Adipose tissue (tissue), 3 donors: ENCODE data around the gene PRDM16. TPM values are rescaled to one million over a fixed set of nuclear protein-coding genes. Genes with fewer than 3 reads are reported as not detected.
"Not testable (repeated sequence)": the region's sequence is repeated elsewhere in the genome, so short reads cannot be mapped to it uniquely, and the experiment has no call there.

ENCODE experiments used
- H3K27ac ChIP-seq: one replicate; pipeline ENCODE4 v1.5.1; 2013; ENCODE audit warnings: low read depth, low read length
- WGBS, 3 donors: extraction: QIAGEN DNeasy Blood & Tissue Kit; methylation state at CpG; one replicate each; pipeline ENCODE4 v1.1.7; 2013; 5-methylcytosine and 5-hydroxymethylcytosine counted together
- polyA plus RNA-seq, 3 donors: library from polyadenylated mRNA; stranded (reverse); fragments of 200-250 nt; gene quantifications; one replicate each; pipeline ENCODE4 v1.2.3, GENCODE V29; 2013
- donor health status: healthy with polysubstance abuse.
- donor health status: Bipolar disorder and iron deficiency.
- donor health status: healthy.

Gene PRDM16
- polyA plus RNA-seq, 3 donors, result 1.6 to 3.6 (median 1.6) TPM

- 70 to 87% (median 75%) methylated on average over 22 of the region's 22 CpGs for WGBS, 3 donors
- no peak overlapping the region for H3K27ac ChIP-seq
These were observed 207.4 kb downstream of the PRDM16 start for GRCh38 chr1:3276341-3276800.

GRCh38 chr1:3277011-3277471 lies 208.0 kb downstream of the PRDM16 start:
- H3K27ac ChIP-seq, result no peak overlapping the region
- WGBS, 3 donors, result 86 to 90% (median 87%) methylated on average over 15 of the region's 15 CpGs

GRCh38 chr1:3277623-3278022 lies 208.6 kb downstream of the PRDM16 start:
- WGBS, 3 donors, result 89 to 91% (median 89%) methylated on average over 19 of the region's 19 CpGs
- no peak overlapping the region for H3K27ac ChIP-seq

- 89 to 91% (median 91%) methylated on average over 36 to 37 of the region's 37 CpGs for WGBS, 3 donors
- no peak overlapping the region for H3K27ac ChIP-seq
These were observed 209.6 kb downstream of the PRDM16 start for GRCh38 chr1:3278416-3279181.

GRCh38 chr1:3279182-3279470 lies 210.1 kb downstream of the PRDM16 start:
- H3K27ac ChIP-seq, result no peak overlapping the region
- WGBS, 3 donors, result 79 to 91% (median 82%) methylated on average over 18 to 19 of the region's 19 CpGs

- H3K27ac ChIP-seq, result no peak overlapping the region
- 92 to 94% (median 93%) methylated on average over 8 of the region's 8 CpGs for WGBS, 3 donors
These were observed 212.7 kb downstream of the PRDM16 start for GRCh38 chr1:3281735-3282134.

DNA sequence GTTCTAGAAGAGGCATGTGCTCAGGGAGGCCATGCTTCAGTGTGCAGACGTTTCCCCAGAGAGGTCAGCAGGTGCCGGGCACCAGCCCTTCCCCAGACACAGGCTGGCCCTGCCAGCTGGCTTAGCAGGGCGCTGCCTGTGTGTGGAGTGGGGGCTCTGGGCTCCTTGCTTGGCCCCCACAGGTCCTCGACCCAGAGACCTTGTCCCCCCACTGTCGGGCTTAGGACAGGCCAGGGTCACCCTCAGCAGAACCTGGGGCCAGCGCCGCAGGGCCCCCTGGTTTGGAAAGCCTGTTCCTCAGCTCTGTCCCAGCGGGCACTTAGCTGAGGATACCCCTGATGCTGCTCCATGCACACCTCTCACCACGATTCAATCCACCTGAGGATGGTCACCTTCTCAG lies 213.2 kb downstream of the PRDM16 start:
- H3K27ac ChIP-seq, result no peak overlapping the region
- 78 to 84% (median 80%) methylated on average over 9 of the region's 9 CpGs for WGBS, 3 donors

DNA sequence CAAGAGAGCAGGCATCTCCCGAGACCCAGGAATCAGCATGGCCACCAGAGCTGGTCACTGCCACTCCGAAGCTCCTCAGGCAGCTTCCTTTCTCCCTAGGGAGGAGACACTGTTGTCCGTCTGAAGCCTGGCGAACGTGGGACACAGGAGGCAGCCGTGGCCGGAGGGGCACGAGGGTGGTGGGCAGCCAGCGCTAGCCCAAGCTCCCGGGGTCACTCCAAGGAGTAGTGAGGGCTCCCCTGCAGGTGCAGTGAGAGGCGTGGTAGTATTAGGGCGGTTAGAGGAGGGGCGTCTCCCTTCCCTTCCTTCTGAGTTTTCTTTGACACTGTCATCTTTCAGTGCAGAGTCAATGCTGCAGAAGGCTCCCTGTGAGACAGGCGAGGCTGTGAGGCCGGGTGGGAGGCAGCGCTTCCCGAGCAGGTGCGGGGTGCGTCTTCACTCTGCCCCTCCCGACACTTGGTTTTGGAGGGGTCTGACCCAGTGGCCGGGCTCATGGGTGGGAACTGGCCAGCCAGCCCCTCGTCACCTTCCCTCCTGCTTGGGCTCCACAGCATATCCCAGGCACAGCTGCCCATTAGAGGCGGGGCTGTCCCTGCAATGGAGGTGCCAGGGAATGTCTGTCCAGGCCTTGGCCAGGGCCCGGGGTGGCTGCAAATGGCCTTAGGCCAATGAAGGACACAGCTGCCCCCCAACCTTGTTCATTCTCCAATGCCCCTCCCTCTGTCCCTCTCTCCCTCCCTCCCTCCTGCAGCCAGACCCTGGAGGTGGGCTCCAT lies 213.8 kb downstream of the PRDM16 start:
- 79 to 88% (median 81%) methylated on average over 23 to 24 of the region's 24 CpGs for WGBS, 3 donors
- H3K27ac ChIP-seq, result no peak overlapping the region

GRCh38 chr1:3283849-3284248 lies 214.8 kb downstream of the PRDM16 start:
- 12 to 26% (median 21%) methylated on average over 20 to 22 of the region's 22 CpGs for WGBS, 3 donors
- H3K27ac ChIP-seq, result no peak overlapping the region

GRCh38 chr1:3284691-3285090 lies 215.7 kb downstream of the PRDM16 start:
- 86 to 88% (median 87%) methylated on average over 15 of the region's 15 CpGs for WGBS, 3 donors
- no peak overlapping the region for H3K27ac ChIP-seq

DNA sequence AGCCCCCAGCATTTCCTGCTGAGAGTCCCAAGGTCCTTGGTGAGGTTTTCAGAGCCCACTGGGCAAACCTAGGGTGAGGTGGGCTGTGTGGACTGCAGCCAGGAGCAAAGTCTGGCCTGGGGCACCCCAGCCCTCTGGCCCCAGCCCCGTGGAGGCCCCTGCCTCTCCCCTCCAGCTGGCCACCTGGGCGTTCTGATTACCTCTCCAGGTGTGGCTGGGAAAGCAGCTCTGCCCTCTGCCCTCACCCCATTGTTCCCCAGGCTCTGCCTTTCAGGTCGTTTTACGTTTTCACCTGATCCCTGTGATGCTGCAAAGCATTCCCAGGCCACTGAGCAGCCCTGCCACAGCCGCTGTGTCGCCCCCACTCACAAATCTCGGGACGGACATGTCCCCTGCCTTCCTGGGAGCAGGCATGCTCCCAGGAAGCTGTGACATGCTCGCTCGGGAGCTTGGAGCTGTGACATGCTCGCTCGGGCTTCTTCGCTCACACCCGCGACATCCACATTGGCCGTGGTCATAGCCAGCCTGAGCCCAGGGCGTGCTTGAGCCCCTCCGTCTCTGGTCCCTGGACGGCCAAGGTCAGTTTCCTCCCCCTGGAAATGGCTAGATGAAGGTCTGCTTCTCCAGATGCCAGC lies 216.2 kb downstream of the PRDM16 start:
- WGBS, 3 donors, result 73 to 85% (median 73%) methylated on average over 19 of the region's 19 CpGs
- H3K27ac ChIP-seq, result no peak overlapping the region

DNA sequence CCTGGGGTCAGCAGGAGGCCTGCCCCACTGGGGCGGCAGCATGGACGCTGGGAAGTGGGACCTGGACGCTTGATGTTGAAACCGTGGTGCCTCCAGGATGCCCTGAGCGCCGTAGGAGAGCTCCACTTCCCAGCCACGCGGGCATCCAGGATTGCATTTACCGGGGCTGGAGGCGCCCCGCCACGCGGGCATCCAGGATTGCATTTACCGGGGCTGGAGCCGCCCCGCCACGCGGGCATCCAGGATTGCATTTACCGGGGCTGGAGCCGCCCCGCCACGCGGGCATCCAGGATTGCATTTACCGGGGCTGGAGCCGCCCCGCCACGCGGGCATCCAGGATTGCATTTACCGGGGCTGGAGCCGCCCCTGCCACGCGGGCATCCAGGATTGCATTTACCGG lies 218.1 kb downstream of the PRDM16 start:
- 92 to 94% (median 93%) methylated on average over 21 to 28 of the region's 33 CpGs for WGBS, 3 donors
- not testable (repeated sequence) for H3K27ac ChIP-seq

DNA sequence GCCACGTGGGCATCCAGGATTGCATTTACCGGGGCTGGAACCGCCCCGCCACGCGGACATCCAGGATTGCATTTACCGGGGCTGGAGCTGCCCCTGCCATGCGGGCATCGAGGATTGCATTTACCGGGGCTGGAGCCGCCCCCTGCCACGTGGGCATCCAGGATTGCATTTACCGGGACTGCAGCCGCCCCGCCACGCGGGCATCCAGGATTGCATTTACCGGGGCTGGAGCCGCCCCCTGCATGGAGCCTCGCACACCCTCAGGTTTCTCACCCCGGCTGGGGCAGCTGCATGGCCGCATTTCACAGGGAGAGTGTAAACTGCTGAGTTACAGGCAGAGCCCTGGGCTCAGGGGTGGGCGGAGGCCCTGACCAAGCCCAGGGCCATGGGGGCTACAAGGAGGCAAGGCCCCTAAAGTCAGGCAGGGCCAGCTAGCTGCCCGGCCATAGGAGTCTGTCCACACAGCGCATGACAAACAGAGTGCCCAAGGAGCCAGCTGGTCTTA lies 218.7 kb downstream of the PRDM16 start:
- no peak overlapping the region for H3K27ac ChIP-seq
- WGBS, 3 donors, result 91 to 94% (median 93%) methylated on average over 24 to 25 of the region's 25 CpGs

DNA sequence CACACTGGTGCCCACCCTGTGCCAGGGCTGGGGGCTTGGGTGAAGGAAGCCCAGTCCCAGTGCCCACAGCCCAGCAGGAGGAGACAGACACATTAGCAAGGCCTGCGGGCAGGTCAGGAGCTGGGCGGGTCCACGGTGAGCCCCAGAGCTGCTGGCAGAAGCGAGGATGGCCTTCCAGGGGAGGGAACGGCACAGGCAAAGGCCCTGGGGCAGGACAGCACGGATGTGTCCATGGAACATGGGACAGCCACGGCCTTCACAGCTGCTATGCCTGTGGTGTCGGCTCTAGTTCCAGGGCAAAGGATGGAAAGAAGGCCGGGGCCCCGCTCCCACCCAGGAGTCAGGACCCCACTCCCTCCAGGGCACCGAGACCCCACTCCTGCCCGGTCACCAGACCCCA lies 220.5 kb downstream of the PRDM16 start:
- 90 to 96% (median 90%) methylated on average over 11 to 12 of the region's 12 CpGs for WGBS, 3 donors
- H3K27ac ChIP-seq, result no peak overlapping the region

DNA sequence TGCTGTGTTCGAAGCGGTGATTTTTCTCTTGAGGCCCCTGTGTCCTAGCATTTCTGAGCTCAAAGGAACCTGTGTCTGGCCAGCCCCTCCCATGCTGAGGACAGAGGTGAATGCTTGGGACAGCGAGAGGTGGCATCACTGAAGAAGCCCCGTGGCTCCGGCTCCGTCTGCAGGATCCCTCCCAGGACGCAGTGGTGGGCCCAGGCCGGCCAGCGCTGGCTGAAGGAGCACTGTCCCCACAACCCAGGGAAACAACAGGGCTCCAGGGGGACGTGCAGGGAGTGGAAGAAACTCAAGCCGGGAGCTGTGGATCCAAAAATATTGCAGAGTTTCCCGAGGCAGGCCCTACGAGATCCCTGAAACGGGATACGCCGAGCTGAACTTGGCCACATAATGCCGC lies 221.4 kb downstream of the PRDM16 start:
- H3K27ac ChIP-seq, result no peak overlapping the region
- 80 to 92% (median 83%) methylated on average over 17 of the region's 17 CpGs for WGBS, 3 donors

GRCh38 chr1:3290915-3291314 lies 221.9 kb downstream of the PRDM16 start:
- 74 to 85% (median 79%) methylated on average over 15 of the region's 15 CpGs for WGBS, 3 donors
- H3K27ac ChIP-seq, result no peak overlapping the region

DNA sequence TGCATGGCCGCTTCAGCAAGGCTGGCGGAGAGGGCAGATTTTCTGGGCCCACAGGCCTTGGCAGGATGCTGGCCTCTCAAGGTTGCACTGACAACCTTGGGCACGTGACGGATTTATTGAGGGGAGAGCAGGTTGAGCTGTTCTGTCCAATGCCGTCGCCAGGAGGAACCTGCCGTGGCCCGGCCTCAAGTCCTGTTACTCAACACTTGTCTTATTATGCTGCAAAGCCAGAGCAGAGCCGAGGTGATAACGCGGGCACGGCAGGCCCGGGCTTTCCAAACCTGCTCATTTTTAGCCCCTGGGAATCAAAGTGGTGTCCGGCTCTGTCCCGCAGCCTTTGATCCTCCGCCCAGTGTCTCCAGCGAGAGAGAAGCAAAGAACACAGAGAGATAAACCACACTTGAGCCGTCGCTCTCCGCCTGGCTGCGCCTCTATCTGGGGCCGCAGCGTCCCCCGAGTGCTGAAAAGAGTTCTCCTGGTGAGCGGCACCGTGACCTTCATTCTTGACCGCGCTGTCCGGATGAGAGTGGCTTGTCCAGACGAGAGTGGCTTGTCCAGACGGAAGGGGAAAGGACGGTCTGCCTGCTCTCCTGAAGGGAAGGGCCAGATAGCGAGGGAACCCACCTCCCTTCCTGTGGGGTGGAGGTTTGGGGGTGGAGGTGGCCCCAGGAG lies 223.2 kb downstream of the PRDM16 start:
- WGBS, 3 donors, result 69 to 81% (median 78%) methylated on average over 33 of the region's 33 CpGs
- no peak overlapping the region for H3K27ac ChIP-seq

GRCh38 chr1:3292868-3293562 lies 224.0 kb downstream of the PRDM16 start:
- WGBS, 3 donors, result 79 to 84% (median 83%) methylated on average over 26 of the region's 26 CpGs
- no peak overlapping the region for H3K27ac ChIP-seq
